Activated T-cell treated with anti-CD3 and anti-CD28 coated beads for 24 hours (primary cell): ENCODE measurements around the gene KCNJ6.

Source experiments
- DNase-seq: peaks from one replicate; pipeline ENCODE4 v3.0.0-alpha.2; 2020; ENCODE audit warnings: low read depth

The KCNJ6 gene

DNA sequence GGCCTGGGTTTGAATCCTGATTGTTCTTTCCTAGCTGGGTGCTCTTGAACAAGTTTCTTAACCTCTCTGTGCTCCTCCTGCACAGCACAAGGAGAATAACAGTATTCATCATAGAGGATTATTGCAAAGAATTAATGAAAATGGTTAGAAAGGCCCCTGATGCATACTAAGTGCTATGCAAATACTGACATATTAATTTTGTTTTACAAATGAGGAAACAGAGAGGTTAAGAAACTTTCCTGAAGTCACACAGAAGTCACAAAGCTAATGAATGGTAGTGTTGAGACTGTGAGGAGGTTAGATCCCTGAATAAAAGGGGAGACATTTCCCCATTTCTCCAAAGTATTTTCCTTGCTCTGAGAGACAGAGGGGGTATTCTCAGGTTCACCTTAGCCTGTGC lies 99.0 kb downstream of the KCNJ6 start:
- DNase-seq = no peak

GRCh38 chr21:37815893-37816292 lies 100.4 kb downstream of the KCNJ6 start:
- DNase-seq = no peak

DNA sequence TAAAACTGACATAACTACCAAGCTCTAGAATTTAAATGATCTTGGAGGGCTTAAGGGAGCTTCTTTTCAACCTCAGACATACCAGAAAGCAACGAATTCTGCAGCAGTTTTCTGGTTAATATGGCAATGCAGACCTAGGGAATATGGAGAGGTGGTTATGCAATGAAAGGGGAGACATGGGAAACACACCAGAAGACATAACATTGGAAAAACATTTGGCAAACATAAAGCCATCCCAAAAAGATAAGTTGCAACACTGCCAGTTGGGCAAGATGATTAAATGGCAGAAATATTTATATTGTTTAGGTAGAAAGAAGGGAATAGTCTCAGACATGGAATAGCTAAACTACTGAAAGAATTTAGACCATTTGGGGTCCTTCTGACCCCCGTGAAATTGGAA lies 104.5 kb downstream of the KCNJ6 start:
- DNase-seq = no peak

- no peak for DNase-seq
Measured at GRCh38 chr21:37808261-37808660, 108.0 kb downstream of the KCNJ6 start.

DNA sequence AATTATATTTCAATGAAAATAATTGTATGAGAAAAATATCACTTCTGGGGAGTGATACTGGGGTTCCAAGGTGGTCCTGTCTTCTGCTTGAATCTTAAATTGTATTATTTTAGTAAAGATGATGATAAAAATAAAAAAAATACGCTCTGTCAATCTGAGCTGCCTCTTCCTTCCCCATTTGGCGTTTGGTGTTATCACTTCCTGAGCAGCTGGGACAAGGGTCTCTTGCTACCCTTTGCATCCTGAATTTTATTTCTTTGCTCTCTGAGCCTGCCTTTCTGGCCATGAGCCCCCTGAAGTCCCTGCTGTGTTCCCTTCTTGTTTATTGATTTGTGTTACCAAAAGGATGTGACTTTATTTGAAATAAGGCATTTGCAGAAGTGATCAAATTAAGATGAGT lies 111.0 kb downstream of the KCNJ6 start:
- DNase-seq = no peak

- DNase-seq = no peak
Measured at GRCh38 chr21:37804001-37804400, 112.3 kb downstream of the KCNJ6 start.

DNA sequence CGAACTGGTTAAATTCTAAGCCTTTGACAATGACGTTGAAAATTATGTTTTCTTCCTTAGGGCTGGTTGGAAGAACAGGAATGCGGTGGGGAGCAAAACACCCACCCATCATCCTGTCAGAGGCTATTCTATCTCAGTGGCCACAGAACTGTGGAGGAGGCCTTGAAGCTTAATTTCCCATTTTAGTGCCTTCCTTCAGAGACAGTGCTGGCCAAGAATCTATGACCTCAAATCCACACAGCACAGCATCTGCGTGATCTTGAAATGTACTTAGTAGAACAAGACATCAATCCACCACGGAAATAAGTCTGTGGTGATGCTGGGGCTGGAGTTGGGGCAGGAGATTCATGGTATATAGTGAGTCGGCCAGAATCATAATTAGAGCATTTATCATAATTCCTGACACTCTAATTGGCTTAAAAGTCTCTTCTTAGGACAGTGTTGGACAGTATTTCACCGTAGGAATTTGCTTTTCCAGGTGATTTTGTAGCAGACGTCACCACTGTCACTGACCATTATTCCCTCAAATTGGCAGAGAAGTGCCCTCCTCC lies 113.1 kb downstream of the KCNJ6 start:
- DNase-seq = no peak

GRCh38 chr21:37800456-37801061 lies 115.7 kb downstream of the KCNJ6 start:
- DNase-seq = no peak

DNA sequence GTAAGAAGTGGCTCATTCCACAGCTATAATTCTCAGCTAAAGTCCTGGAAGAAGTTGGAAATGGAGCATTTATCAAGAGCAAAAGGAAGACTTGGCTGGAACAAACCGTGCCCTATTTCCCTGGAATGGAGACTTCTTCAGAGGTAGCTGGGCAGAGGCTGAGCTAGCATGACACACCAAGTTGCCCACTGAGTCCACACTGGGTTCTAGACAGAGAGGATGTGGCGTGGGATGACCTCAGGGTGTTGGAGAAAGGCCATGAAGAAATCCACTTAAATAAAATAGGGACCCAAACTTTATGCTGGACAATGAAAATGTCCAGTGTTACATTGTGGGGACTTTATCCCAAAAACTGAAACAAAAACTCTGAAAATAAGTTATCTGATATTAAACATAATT lies 116.2 kb downstream of the KCNJ6 start:
- no peak for DNase-seq

DNA sequence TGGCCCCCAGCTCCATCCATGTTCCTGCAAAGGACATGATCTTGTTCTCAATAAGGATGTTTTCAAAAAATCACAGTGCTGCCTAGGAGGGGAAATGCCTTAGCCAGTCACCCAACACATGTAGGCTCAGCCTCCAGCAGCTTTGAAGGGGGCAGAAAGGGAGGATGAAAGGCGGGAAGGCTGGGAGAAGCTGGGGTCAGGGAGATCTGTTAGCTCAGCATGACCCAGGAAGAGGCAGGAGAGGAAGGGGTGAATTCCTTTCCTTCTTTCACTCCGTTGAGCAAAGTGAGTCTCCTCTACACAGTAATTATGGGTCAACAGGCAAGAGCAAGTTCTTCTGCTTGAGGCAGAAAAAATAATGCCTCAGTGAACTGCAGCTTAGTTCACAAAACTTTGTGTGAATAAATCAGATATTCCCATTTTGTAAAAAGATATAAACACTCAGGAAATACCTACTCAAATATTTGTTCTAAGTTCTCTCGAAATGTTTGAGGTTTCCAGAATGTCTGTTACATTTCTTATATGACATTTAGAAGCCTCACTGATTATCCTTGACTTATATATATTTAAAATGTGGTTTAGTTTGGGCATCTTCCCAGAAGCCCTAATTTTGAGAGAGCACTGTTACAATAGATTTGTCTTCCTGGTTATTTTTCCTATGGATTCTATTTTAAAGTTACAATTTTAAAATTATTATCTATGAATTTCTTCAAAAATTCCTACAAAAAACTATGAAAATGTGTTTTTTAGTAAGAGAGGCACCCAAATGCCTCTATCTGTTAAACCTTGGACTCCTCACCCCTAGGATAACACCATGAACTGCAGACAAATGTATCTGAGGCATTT lies 116.8 kb downstream of the KCNJ6 start:
- DNase-seq = no peak

GRCh38 chr21:37797403-37797802 lies 118.9 kb downstream of the KCNJ6 start:
- DNase-seq = no peak

GRCh38 chr21:37796011-37796410 lies 120.2 kb downstream of the KCNJ6 start:
- no peak for DNase-seq

- DNase-seq = no peak
Measured at GRCh38 chr21:37793660-37794059, 122.6 kb downstream of the KCNJ6 start.

- no peak for DNase-seq
Measured at GRCh38 chr21:37792046-37792445, 124.2 kb downstream of the KCNJ6 start.

- DNase-seq = no peak
Measured at GRCh38 chr21:37790905-37791304, 125.4 kb downstream of the KCNJ6 start.

DNA sequence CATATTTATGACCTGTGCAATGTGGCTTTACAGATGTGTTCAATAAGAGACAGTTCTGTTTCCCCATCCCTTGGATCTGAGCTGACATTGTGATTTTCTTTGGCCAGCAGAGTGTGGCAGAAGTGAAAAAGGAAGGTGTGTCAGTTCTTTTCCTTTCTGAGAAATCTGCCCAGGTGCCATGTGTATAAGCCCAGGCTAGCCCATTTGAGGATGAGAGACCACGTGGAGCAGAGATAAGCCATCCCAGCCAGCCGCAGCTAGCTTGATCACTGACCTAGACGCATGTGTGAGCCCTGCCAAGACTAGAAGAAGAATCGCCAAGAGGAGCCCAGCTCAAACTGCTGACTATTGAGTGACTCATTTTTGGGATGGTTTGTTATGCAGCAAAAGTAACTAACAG lies 127.8 kb downstream of the KCNJ6 start:
- DNase-seq = no peak

GRCh38 chr21:37787456-37787855 lies 128.8 kb downstream of the KCNJ6 start:
- DNase-seq = no peak

DNA sequence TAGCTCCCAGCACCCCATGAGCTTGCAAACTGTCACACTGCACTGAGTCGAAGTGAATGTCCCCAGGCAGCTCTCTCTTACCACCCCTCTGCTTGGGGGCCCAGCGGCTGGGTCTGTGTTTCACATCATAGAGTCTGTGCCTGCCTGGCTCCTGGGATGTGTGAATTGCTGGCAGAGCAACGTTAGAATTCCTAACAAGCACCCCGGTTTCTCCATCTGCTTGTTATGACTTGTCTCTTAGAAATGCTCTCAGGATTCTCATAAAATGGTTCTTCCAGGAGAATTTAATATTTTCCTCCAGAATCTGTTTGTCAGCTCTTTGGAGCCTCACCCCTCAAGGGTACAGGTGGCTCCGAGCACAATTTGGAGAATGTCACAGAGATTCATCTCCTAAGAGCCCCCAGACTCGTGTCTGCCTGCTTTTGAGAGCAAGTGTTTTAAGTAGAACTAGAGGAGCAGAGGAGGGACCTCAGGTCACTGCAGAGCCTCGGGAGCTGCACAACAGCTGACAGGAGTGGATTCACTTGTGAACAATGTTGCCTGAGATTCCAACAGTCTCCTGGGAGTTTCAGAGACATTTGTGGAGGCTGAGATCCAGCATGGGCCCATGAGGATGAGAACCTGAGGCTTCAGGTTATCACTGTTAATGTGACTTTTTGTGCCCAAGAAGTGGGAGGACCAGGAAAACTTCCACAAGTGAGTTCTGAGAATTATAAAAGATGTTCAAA lies 131.5 kb downstream of the KCNJ6 start:
- DNase-seq = no peak

DNA sequence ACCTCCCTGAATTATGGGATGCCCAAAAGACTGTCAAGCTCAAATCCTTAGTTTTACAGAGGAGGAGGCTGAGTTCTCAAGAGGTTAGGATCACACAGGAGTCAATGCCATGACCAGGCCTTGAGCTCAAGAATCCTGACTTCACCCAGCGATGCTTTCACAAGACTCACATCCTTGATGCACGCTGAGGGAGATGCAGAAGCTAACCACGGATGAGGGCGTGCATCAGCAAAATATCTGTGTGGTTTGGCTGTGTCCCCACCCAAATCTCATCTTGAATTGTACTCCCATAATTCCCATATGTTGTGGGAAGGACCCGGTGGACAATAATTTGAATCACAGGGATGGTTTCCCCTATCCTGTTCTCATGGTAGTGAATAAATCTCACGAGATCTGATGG lies 133.2 kb downstream of the KCNJ6 start:
- no peak for DNase-seq

DNA sequence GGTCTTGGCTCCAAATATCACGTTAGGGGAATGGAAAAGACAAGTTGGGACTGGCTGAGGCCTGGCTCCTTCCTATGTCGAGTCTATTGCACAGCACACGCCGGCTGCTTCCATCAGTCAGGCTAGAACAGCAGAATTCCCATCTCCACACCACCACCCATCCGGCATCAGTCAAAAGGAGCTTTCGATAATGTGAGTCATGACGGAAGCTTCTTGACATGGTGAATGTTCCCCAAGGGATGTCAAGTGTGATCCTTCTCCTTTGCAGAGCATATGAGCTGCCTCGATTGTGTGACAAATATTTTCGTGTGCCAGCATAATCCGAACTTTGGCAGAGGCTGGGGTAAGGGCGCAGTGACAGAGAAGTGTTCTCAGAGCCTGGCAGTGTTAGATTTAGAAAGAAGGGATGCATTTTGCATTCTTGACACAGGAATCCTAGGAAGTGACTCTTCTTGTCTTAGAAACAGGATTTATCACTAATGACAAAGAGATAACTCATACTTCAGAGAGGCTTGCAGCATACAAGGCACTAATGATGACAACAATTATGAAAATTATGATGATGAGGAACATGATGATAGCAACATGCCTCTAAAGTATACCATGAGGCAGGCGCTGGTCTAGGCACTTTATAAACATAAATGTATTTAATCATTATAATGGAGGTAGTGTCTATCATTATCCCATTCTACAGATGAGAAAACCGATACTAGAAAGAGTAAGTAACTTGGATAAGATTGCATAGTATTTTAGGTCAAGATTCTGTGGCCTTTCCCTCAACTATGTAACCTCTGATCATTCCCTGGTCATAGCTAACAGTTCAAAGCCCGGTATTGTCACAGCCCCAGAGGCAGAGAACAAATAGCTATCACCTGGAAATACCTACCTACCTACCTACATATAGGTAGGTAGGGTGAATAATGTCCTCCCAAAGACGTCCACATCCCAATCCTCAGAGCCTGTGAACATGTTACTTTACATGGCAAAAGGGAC lies 135.0 kb downstream of the KCNJ6 start:
- DNase-seq = no peak

- DNase-seq = no peak
Measured at GRCh38 chr21:37771181-37771580, 145.1 kb downstream of the KCNJ6 start.

DNA sequence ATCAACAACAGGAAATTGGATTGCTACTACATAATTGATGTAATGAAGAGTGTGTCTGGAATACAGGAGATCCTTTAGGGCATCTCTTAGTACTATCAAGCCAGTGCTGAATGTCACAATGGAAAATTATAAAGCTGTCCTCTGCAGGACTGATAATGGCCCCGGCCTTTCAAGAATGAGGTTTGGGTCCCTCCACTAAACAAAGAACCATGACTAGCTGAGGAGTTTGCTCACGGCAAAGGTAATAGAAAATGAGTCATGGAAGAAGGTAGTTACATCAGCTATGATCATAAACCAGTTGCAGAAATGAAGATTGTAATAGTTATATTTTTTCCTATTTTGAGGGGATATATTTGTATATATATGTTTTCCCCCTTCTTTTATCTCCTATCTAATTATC lies 145.8 kb downstream of the KCNJ6 start:
- DNase-seq = no peak
